CD4-positive, alpha-beta T cell (primary cell): ENCODE data around the gene KCNQ1. TPM values are rescaled to one million over a fixed set of nuclear protein-coding genes. Genes with fewer than 3 reads are reported as not detected.

ENCODE experiments used
- ATAC-seq: fragments of 200-7000 bp; cut with Tn5 transposase; one replicate; pipeline ENCODE4 v1.10.0; 2022; ENCODE audit warnings: mild to moderate bottlenecking; ENCODE audit not compliant: poor library complexity
- CTCF ChIA-PET: fragments of 350-600 bp; sonication (Branson Sonifier 250); formaldehyde crosslinking; loops from one replicate; lab custom pipeline; 2021; ENCODE audit warnings: antibody characterized with exemption, inconsistent platforms; lab: Charles Lee
- POLR2A ChIA-PET: fragments of 350-600 bp; sonication (Branson Sonifier 250); formaldehyde crosslinking; loops from one replicate; lab custom pipeline; 2021; ENCODE audit warnings: antibody characterized with exemption, inconsistent platforms; lab: Charles Lee
- DNase-seq, 14 experiments: peaks; one replicate each; pipeline ENCODE4 v3.0.0-alpha.2; 2013 to 2020; ENCODE audit warnings: mixed read lengths in 2 of 14
- H3K27ac ChIP-seq, 2 donors: one replicate each; pipeline versions ENCODE4 v1.5.1 to v1.7.0; 2013; ENCODE audit warnings: low read length in 2 of 2, low read depth in 1 of 2, mild to moderate bottlenecking in 1 of 2
- H3K27me3 ChIP-seq, 2 experiments: 1 replicate in 1 of 2; 2 replicates in 1 of 2; pipeline versions ENCODE4 v1.6.1 to v1.7.0; 2013; ENCODE audit warnings: low read length in 2 of 2, control low read depth in 1 of 2, mild to moderate bottlenecking in 1 of 2, moderate library complexity in 1 of 2; ENCODE audit not compliant: insufficient read depth in 2 of 2, control insufficient read depth in 1 of 2
- H3K36me3 ChIP-seq: one replicate; pipeline ENCODE4 v1.6.1; 2013; ENCODE audit warnings: low read length, control low read depth; ENCODE audit not compliant: insufficient read depth
- H3K4me1 ChIP-seq: one replicate; pipeline ENCODE4 v1.6.1; 2013; ENCODE audit warnings: low read length, control low read depth; ENCODE audit not compliant: insufficient read depth
- H3K4me3 ChIP-seq: one replicate; pipeline ENCODE4 v1.5.1; 2013; ENCODE audit warnings: mild to moderate bottlenecking, low read length, moderate library complexity
- H3K9me3 ChIP-seq, 2 experiments: 1 replicate in 1 of 2; 2 replicates in 1 of 2; pipeline versions ENCODE4 v1.6.1 to v1.7.0; 2013; ENCODE audit warnings: low read length in 2 of 2, mild to moderate bottlenecking in 2 of 2, control low read depth in 1 of 2, moderate library complexity in 1 of 2; ENCODE audit not compliant: control insufficient read depth in 1 of 2, insufficient read depth in 1 of 2
- H3K27ac Mint-ChIP-seq: one replicate; pipeline ENCODE4 v1.8.0; 2020; ENCODE audit warnings: mixed read lengths
- H3K27me3 Mint-ChIP-seq: one replicate; pipeline ENCODE4 v1.8.0; 2021; ENCODE audit warnings: mixed read lengths
- H3K36me3 Mint-ChIP-seq: one replicate; pipeline ENCODE4 v1.8.0; 2021; ENCODE audit warnings: low read depth, mixed read lengths
- H3K4me1 Mint-ChIP-seq: one replicate; pipeline ENCODE4 v1.8.0; 2021; ENCODE audit warnings: low read depth, mixed read lengths
- H3K4me3 Mint-ChIP-seq: one replicate; pipeline ENCODE4 v1.8.0; 2020; ENCODE audit warnings: mild to moderate bottlenecking, mixed read lengths
- H3K9me3 Mint-ChIP-seq: one replicate; pipeline ENCODE4 v1.8.0; 2020; ENCODE audit warnings: mixed read lengths
- intact Hi-C, 2 experiments: fragments of 100-400 bp; cut with DNase I in 1 of 2; cut with micrococcal nuclease in 1 of 2; formaldehyde crosslinking; loops; one replicate each; pipeline versions ENCODE4 v1.15.1 to v1.9.0; 2023 to 2025; cut with DNase I, micrococcal nuclease
- total RNA-seq, 174 experiments: library from RNA in 2 of 174; stranded (reverse) in 2 of 174; gene quantifications; one replicate each; pipeline ENCODE4 v1.2.3 and lab custom pipeline; 2021 to 2026
- TF ChIP-seq, protein P1 (sequence below): fragments of 200-600 bp; IDR thresholded peaks from one replicate; pipeline ENCODE4 v1.8.0; 2022; ENCODE audit warnings: antibody characterized with exemption, mild to moderate bottlenecking

The KCNQ1 gene
- total RNA-seq, 2 experiments from 2014 or later: 31.3 to 33.1 TPM

DNA sequence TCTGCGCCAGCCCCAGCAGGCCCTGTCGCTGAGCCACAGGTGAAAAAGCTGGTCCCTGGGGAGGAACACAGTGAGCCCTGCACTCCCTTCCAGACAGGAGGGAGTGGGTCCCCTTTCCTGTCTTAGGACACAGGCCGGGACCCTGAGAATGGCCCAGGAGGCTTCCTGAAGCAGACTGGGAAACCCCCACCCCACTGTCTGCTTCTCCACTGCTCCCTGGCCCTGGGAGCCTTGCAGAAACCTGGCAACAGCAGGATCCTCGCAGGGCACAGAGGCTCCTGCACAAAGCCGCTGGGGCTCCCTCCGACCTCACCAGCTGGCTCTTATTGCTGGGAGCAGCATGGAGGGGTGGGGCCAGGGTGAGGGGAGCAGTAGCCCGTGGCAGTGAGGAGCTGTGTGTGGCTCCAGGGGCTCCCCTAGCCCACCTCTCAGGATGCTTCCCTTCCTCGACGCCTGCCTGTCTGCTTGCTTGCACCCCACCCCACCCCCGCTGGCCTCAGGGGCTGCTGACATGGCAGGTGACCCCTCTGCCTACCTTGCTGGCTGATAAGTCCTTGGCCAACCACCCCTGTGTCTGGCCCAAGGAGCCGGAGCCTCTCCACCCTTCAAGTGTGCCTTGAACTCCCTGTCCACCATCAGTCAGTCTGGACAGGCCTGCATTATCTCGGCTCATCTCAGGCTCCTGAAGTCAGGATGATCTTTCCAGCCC lies 327.1 kb downstream of the KCNQ1 start:
- intact Hi-C loops: no loop called here
- no peak for ATAC-seq
- no peak overlapping the region for H3K27ac Mint-ChIP-seq
- peak in 2 of 14 experiments; percentile 6 to 23 for DNase-seq
- H3K4me3 Mint-ChIP-seq: no peak overlapping the region
- peaks cover 22% of the 10 kb centered on the region for H3K4me1 Mint-ChIP-seq
- Histone ChIP-seq H3K4me1 (peaks cover 21% of the 10 kb centered on the region), H3K36me3 (peaks cover 20% of the 10 kb centered on the region), H3K27ac (no peak overlapping the region), H3K9me3 (no peaks in the 10 kb centered on the region), H3K27me3 (no peaks in the 10 kb centered on the region), H3K4me3 (no peak overlapping the region)
- H3K9me3 Mint-ChIP-seq: no peaks in the 10 kb centered on the region
- peaks cover 13% of the 10 kb centered on the region for H3K36me3 Mint-ChIP-seq
- H3K27me3 Mint-ChIP-seq: no peaks in the 10 kb centered on the region
- ChIA-PET CTCF (no interaction called here), POLR2A (no interaction called here)
- TF ChIP-seq, protein P1, sequence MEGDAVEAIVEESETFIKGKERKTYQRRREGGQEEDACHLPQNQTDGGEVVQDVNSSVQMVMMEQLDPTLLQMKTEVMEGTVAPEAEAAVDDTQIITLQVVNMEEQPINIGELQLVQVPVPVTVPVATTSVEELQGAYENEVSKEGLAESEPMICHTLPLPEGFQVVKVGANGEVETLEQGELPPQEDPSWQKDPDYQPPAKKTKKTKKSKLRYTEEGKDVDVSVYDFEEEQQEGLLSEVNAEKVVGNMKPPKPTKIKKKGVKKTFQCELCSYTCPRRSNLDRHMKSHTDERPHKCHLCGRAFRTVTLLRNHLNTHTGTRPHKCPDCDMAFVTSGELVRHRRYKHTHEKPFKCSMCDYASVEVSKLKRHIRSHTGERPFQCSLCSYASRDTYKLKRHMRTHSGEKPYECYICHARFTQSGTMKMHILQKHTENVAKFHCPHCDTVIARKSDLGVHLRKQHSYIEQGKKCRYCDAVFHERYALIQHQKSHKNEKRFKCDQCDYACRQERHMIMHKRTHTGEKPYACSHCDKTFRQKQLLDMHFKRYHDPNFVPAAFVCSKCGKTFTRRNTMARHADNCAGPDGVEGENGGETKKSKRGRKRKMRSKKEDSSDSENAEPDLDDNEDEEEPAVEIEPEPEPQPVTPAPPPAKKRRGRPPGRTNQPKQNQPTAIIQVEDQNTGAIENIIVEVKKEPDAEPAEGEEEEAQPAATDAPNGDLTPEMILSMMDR: no peak

DNA sequence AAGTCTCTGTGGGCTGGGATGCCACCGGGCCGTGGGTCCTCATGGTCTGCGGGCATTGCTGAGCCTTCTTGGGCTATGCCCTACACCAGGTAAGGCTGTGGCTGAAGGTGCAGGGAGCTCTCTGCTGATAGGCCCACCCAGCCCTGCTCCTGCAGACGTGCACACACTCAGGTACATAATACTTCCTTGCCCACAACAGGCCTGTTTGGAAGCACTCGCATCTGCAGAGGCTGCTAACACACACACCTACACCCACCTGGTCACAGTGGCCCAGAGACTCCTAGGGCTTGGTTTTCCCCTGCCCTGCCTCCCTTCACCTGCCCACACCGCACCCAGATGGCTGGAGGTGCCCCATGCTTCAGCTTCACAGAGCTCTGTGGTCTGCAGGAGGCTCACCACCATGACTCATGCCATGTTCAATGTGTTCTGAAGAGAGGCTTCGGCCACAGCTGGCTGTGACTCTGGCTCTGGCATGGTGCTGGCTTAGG lies 327.8 kb downstream of the KCNQ1 start:
- ChIA-PET POLR2A (no interaction called here), CTCF (no interaction called here)
- ATAC-seq: no peak
- H3K27me3 Mint-ChIP-seq: no peaks in the 10 kb centered on the region
- no peak overlapping the region for H3K4me3 ChIP-seq
- peaks cover 21% of the 10 kb centered on the region for H3K4me1 ChIP-seq
- H3K9me3 ChIP-seq: no peaks in the 10 kb centered on the region
- H3K9me3 Mint-ChIP-seq: no peaks in the 10 kb centered on the region
- peak in 2 of 14 experiments; percentile 15 to 30 for DNase-seq
- H3K4me3 Mint-ChIP-seq: no peak overlapping the region
- H3K27ac ChIP-seq: no peak overlapping the region
- H3K36me3 Mint-ChIP-seq: peaks cover 17% of the 10 kb centered on the region
- peaks cover 20% of the 10 kb centered on the region for H3K36me3 ChIP-seq
- intact Hi-C loops: no loop called here
- no peaks in the 10 kb centered on the region for H3K27me3 ChIP-seq
- peaks cover 22% of the 10 kb centered on the region for H3K4me1 Mint-ChIP-seq
- TF ChIP-seq, protein P1: no peak
- H3K27ac Mint-ChIP-seq: no peak overlapping the region

DNA sequence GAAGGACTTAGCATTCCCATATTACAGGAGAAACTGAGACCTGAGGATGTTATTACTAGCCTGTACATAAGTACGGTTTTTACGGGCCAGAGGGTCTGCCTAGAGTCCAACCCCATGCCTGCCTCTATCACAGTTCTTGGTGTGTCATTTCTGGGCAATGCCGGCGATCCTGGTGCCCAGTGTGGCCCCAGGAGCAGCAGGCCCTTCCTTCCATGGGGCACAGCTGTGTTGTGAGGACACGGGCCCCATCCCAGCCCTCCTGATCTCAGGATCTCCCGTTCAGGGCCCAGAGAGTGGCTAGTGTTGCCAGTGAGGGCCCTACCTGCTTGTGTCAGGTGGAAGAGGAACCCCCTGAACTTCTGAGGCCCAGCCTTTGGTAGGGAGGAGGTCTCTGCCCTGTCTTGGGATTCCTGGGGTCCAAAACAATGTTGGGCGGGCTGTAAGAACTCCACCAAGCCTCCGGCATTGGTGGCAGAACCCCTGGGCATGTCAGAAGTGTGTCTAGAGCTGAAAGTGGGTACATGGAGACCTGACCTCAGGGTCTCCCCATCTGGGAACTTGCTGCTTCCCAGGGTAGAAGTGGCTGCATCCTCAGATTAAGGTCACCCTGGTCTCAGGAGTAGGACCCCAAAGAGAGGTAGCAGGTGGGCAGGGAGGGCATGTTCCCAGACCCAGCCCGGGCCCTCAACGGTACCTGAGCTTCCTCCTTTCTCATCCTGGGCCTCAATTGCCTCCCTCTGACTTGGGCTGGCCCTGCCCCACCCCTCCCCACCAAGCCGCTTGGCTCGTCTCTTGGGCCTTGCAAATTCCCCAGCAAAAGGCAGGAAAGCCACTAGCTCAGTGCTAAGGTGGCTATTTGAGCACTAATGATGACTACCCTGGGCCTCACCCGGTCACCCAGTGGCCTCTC lies 329.6 kb downstream of the KCNQ1 start:
- Mint-ChIP-seq H3K4me3 (no peak overlapping the region), H3K36me3 (peaks cover 22% of the 10 kb centered on the region), H3K9me3 (no peaks in the 10 kb centered on the region), H3K27ac (no peak overlapping the region), H3K27me3 (no peaks in the 10 kb centered on the region), H3K4me1 (peaks cover 22% of the 10 kb centered on the region)
- TF ChIP-seq, protein P1: no peak
- Histone ChIP-seq H3K9me3 (no peaks in the 10 kb centered on the region), H3K4me1 (peaks cover 21% of the 10 kb centered on the region), H3K36me3 (peaks cover 13% of the 10 kb centered on the region), H3K4me3 (no peak overlapping the region), H3K27me3 (no peaks in the 10 kb centered on the region), H3K27ac (no peak overlapping the region)
- ChIA-PET CTCF (no interaction called here), POLR2A (no interaction called here)
- intact Hi-C loops: no loop called here
- no peak for ATAC-seq
- peak in 2 of 14 experiments; percentile 2 to 27 for DNase-seq
